BJ (cell line): ENCODE results near the gene RGS6. TPM values are rescaled to one million over a fixed set of nuclear protein-coding genes. Genes with fewer than 3 reads are reported as not detected.

Source experiments
- CTCF ChIA-PET: fragments of 350-600 bp; formaldehyde crosslinking; extraction: SDS; loops from one replicate; lab custom pipeline; 2021; ENCODE audit warnings: antibody characterized with exemption, inconsistent platforms; lab: Yijun Ruan, JAX
- POLR2A ChIA-PET: fragments of 300-600 bp; sonication (Branson Sonifier 250); formaldehyde crosslinking; extraction: SDS; loops from one replicate; lab custom pipeline; 2021; ENCODE audit warnings: antibody characterized with exemption; lab: Charles Lee
- DNase-seq: peaks from one replicate; pipeline ENCODE4 v3.0.0-alpha.2; 2011; ENCODE audit warnings: low read depth
- H3K27me3 ChIP-seq: 2 replicates; pipeline ENCODE4 v1.6.0; 2011; ENCODE audit warnings: low read length; ENCODE audit not compliant: control insufficient read depth, insufficient read depth
- H3K36me3 ChIP-seq: 2 replicates; pipeline ENCODE4 v1.5.1; 2011; ENCODE audit warnings: low read length; ENCODE audit not compliant: control insufficient read depth, insufficient read depth
- H3K4me3 ChIP-seq: 2 replicates; pipeline ENCODE4 v1.5.1; 2011; ENCODE audit warnings: low read depth, mild to moderate bottlenecking, control low read depth, low read length
- CTCF ChIP-seq: IDR thresholded peaks from 2 replicates; pipeline ENCODE4 v1.5.1; 2011; ENCODE audit warnings: low read depth, mild to moderate bottlenecking, control low read depth, inconsistent platforms, low read length, moderate library complexity; ENCODE audit not compliant: insufficient read depth
- polyA plus RNA-seq: library from polyadenylated mRNA; depleted of rRNA; stranded (reverse); fragments of >200 nt; gene quantifications from 2 replicates; pipeline ENCODE4 v1.2.3, GENCODE V29; 2011

The RGS6 gene
- polyA plus RNA-seq, 1 experiment, result not detected

- Histone ChIP-seq H3K27me3 (no peaks in the 10 kb centered on the region), H3K36me3 (no peaks in the 10 kb centered on the region), H3K4me3 (no peak overlapping the region)
- no peak for TF ChIP-seq CTCF
- ChIA-PET CTCF (interaction anchor here (0.6 to 1.9 kb wide), 7 partner anchors 11 to 212 kb away, joined by 3 to 6 read pairs (median 4); no protein-coding TSS in a partner anchor), POLR2A (interaction anchor here (0.6 kb wide), 1 partner anchor 69 kb away, joined by 6 read pairs; no protein-coding TSS in a partner anchor)
- peak; percentile 76 for DNase-seq
Observed at GRCh38 chr14:72608391-72609204, 676.4 kb downstream of the RGS6 start.

GRCh38 chr14:72609205-72609916, 677.1 kb downstream of the RGS6 start:
- no peaks in the 10 kb centered on the region for H3K27me3 ChIP-seq
- ChIA-PET POLR2A (no interaction called here), CTCF (interaction anchor here (1.3 to 1.9 kb wide), 3 partner anchors 21 to 92 kb away, joined by 3 to 4 read pairs (median 4); no protein-coding TSS in a partner anchor)
- no peak overlapping the region for H3K4me3 ChIP-seq
- no peak for DNase-seq
- H3K36me3 ChIP-seq, result no peaks in the 10 kb centered on the region
- TF ChIP-seq CTCF, result no peak

GRCh38 chr14:72610096-72610830, 678.0 kb downstream of the RGS6 start:
- H3K36me3 ChIP-seq, result no peaks in the 10 kb centered on the region
- no peak for TF ChIP-seq CTCF
- ChIA-PET CTCF (no interaction called here), POLR2A (no interaction called here)
- DNase-seq, result no peak
- no peak overlapping the region for H3K4me3 ChIP-seq
- H3K27me3 ChIP-seq, result no peaks in the 10 kb centered on the region

GRCh38 chr14:72610831-72611200, 678.6 kb downstream of the RGS6 start:
- H3K4me3 ChIP-seq, result no peak overlapping the region
- DNase-seq, result no peak
- POLR2A ChIA-PET, result no interaction called here
- no peaks in the 10 kb centered on the region for H3K27me3 ChIP-seq
- CTCF ChIA-PET, result no interaction called here
- no peaks in the 10 kb centered on the region for H3K36me3 ChIP-seq
- no peak for TF ChIP-seq CTCF

GRCh38 chr14:72611506-72611905, 679.3 kb downstream of the RGS6 start:
- H3K36me3 ChIP-seq, result no peaks in the 10 kb centered on the region
- POLR2A ChIA-PET, result no interaction called here
- CTCF ChIA-PET, result no interaction called here

More at GRCh38 chr14:72611506-72611905, 679.3 kb downstream of the RGS6 start:
- no peak for DNase-seq
- Histone ChIP-seq H3K4me3 (no peak overlapping the region), H3K27me3 (no peaks in the 10 kb centered on the region)
- TF ChIP-seq CTCF, result no peak
